HG02840 (cell line): Measurements from ENCODE around the gene CTSD.
"Not testable (repeated sequence)": the region's sequence is repeated elsewhere in the genome, so short reads cannot be mapped to it uniquely, and the experiment has no call there.

Source experiments
- ATAC-seq: cut with Tn5 transposase; IDR thresholded peaks from one replicate; pipeline ENCODE4 v1.9.1; 2021; ENCODE audit warnings: mild to moderate bottlenecking, moderate library complexity, moderate number of reproducible peaks; ENCODE audit not compliant: unreplicated experiment, low FRiP score

Gene CTSD

GRCh38 chr11:1770528-1770927 lies 6.8 kb upstream of the CTSD start:
- ATAC-seq, result no peak

GRCh38 chr11:1770061-1770460 lies 6.3 kb upstream of the CTSD start:
- no peak for ATAC-seq

GRCh38 chr11:1769304-1769936 lies 5.7 kb upstream of the CTSD start:
- ATAC-seq, result not testable (repeated sequence)

GRCh38 chr11:1768141-1768469 lies 4.4 kb upstream of the CTSD start:
- no peak for ATAC-seq

DNA sequence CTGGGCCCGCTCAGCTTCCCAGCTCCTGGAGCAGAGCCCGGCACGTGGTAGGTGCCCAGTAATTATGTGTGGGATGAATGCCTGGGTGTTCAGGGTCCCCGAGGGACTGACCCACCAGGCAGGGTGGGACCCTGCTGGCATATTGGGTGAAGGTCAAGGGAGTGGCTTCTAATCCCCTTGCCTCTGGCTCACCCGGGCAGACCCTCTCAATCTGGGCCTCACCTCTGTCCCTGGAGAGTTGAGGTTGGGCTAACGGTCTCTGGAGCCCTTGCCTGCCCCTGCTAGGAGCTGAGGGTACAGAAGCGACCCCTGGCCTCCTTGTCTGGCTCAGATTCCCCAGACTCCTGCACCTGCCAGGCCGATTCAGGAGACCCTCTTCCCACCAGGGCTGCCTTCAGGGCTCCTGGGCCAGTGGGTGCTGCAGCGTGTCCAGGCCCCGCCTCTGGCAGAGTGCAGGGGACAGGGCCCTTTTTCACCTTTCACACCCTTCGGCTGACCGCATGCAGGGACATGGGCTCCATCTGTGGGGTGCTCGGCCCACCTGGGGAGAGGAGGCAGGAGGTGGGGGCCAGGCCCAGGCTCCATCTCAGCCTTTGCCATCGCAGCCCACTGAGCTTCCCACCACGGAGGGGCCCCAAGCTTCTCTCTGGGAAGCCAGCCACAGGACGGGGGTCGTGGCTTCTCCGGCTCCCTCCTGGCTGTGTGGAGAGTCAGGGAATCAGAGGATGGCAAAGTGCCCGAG lies 3.8 kb upstream of the CTSD start:
- ATAC-seq, result no peak

- ATAC-seq, result no peak
These were observed 3.1 kb upstream of the CTSD start for GRCh38 chr11:1766719-1767398.

DNA sequence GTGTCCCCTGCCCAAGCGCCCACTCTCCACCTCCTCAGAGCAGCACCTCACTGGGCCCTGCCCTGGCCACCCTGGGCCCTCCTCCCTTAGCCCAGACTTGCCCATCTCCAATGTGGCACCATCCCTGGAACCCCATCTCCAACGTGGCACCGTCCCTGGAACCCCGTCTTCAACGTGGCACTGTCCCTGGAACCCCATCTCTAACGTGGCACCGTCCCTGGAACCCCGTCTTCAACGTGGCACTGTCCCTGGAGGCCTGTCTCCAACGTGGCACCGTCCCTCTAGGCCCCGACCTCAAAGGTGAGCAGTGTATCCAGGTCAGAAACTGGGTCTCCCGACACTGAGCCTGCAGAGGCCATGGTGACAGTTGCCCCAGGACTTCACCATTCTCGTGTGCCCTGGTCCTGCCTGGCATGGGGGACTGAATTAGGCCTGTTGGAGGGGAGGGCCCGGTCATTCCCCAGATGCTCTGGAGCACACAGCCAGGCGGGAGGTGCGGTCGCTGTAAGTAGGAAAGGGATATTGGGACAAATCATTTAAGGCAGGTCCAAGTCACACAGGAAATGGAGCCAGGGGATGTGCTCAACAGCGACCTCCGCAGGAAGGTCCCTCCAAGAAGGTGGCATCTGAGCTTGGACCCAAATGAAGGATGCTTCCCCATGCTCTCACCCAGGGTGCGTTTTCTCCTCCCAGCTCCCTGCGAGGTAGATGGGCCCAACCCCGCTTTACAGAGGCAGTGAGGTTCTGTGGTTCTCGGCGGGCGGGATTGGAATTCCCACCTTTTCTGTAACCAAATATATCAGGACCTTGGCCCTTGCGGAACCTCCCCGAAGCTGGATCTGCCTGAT lies 2.4 kb upstream of the CTSD start:
- ATAC-seq, result no peak

DNA sequence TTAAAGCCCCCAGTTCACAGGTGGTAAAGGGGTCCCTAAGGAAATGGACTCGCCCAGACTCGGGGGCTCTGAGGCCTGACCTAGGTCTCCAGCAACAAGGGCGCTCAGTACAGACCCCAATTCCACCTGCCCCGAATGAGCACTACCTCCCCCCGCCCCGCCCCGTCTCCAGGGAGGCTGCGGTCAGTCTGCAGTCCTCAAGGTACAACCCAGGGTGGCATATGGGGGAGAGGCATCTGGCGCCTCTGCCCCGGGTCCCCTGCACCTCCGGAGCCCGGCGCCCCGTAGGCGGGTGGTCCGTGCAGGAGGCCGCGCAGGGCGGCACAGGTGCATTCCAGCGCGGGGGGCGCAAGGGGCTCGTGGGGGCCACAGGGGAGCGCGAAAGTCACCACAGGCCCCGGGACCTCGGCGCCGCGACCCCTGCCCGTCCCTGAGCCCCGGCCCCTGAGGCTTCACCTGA lies 361 bp downstream of the CTSD start:
- ATAC-seq, result peak; percentile 9

- ATAC-seq, result no peak
These were observed 1.0 kb downstream of the CTSD start for GRCh38 chr11:1762537-1763302.

DNA sequence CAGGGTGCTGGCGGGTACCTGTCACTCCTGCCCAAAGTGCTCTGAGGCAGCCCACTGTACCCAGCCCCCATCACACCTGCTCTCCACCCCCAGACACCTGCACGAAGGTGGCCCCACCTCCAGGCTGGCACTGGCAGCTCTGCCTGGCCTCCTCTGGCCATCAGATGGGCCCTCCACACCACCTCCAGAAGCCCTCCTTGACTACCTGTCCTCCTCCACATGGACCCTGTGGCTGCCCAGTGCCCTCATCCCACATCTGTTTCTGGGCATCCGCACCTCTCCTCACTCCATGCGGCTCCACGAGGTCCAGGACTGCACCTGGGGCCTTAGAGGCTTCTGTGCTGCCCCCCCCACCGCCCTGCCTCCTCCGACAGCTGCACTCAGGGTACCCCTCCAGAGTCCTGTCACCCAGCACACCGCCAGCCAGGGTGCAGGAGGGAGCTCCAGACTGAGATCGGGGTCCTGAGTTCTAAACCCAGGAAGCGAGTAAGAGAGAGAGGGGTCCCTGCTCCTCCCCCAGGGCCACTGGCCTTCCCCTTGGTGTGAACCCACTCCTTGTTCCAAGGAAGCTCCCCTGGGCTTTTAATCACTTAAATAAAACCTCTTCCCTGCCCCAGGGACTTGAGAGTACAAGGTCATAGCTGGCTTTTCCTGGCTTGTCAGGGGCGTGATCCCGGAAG lies 1.7 kb downstream of the CTSD start:
- ATAC-seq, result no peak

DNA sequence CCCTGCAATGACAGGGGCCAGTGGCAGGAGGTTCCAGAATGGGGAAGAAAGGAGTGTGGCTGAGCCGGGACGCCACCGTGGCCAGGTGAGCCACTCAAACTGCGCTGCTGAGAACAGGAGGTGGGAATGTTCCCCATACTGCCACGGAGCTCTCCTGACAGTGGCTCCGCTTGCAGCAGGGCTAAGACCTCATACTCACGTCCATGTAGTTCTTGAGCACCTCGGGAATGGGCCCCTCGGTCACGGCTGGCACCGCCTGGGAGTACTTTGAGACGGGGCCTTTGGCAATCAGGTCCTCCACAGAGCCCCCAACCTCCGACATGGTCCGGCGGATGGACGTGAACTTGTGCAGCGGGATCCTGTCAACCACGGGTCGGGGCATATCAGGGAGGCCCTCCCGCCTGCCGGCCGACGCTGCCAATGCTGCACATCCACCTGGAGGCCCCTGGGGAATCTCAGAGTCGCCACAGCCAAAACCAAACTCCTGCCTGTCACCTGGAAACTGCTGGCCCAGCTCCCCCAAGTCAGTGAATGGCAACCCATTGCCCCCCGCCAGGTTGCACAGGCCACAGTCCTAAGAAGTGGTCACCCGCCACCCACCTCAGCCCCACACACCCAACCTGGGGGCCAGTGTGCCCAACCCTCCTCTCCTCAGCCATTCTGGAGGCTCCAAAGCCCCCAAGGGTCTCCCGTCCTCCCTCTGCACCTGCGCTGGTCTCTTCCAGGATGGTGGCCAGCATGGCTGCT lies 2.4 kb downstream of the CTSD start:
- no peak for ATAC-seq

- ATAC-seq, result no peak
These were observed 3.2 kb downstream of the CTSD start for GRCh38 chr11:1760351-1761109.

DNA sequence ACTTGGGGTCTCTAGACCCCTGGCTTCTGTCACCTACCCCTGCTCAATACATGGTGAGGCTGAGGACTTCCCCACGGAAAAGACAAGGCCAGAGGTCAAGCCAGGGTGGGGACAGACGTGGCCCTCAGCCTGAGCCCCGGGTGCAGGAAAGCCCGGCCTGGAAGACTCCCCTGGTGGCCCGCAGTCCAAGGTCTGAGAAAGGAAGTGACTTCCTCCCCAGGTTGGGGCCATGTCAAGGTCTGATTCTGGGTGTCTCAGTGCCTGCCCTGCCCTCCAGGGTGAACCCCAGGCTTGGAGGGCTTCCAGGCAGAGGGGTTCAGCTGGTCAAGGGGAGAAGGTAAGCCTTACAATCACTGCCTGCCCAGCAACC lies 3.9 kb downstream of the CTSD start:
- no peak for ATAC-seq

DNA sequence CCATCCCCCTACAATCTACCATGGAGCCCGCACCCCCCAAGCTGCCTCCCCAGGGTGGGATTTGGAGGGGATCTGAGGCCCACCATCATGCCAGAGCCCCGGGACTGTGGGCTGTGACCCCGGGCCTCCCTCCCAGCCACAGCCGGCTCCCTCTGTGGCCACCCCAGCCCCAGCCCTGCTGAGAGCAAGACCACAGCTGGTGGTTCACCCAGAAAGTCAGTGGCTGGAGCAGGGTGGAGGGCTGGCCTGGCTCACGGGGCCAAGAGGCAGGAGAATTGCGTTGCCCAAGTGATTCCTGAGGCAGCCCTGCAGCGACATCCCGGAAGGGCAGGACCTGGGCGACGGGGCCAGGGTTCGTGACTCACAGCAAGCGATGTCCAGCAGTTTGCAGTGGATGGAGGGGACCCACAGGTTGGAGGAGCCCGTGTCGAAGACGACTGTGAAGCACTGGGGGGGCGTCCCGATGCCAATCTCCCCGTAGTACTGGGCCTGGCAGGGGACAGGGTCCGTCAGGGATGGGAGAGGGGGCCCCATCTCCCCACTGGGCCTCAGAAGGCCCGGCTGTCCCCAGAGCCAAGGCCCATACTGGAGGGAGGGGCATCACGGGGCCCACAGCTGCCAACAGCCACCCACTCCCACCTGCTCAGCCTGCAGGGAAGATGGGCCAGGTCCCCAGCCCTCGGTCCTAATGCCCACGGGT lies 4.4 kb downstream of the CTSD start:
- no peak for ATAC-seq

GRCh38 chr11:1758611-1759150 lies 5.0 kb downstream of the CTSD start:
- no peak for ATAC-seq

DNA sequence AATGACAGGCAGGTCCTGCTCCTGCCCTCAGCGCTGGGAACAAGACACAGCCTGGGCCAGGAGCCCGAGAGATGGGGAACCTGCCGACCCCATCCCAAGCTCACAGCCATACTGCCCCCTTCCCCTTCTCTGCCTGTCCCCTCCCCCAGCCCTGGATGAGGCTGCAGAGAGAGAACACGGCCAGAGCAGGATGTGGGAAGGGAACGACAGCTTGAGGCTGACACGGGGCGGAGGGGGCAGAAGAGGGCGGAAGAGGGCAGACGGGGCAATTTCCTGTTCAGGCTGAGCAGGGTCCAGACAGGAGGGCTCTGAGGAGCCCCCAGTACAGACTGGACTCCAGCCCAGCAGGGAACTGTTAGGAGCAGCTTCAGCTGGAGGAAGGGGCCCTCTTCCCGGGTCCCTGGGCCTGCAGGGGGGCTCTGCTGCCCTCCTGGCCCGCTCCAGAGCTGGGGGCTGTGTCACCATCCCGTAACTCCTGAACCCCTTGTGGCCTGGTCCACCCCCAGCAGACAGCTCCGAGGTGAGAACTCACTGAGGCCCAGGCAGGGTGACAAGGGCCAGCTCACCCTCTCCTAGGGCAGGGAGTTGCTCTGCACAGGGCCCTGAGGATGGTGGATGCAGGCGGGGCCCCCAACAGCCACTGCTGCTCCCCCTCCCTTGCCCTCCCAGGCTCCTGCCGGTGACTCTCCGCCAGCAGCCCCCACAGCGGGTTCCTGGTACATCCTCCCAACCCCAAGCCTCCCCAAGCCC lies 5.7 kb downstream of the CTSD start:
- ATAC-seq, result no peak
